Activated naive CD8-positive, alpha-beta T cell treated with anti-CD3 and anti-CD28 coated beads, Interleukin-2, amount 10 ng/mL, durations not matched to agents 7 days and 5 days (primary cell): ENCODE measurements around the gene TMA16. TPM values are rescaled to one million over a fixed set of nuclear protein-coding genes. Genes with fewer than 3 reads are reported as not detected.

ENCODE experiments used
- ATAC-seq: fragments of 150-1000 bp; cut with Tn5 transposase; one replicate; pipeline ENCODE4 v1.10.0; 2021; ENCODE audit warnings: low read depth, moderate library complexity
- POLR2A ChIA-PET: fragments of 350-600 bp; sonication (Branson Sonifier 250); formaldehyde crosslinking; loops from one replicate; lab custom pipeline; 2021; ENCODE audit warnings: antibody characterized with exemption; lab: Charles Lee
- DNase-seq: peaks from one replicate; pipeline ENCODE4 v3.0.0; 2021
- H3K27ac Mint-ChIP-seq: one replicate; pipeline ENCODE4 v1.8.0; 2022; ENCODE audit warnings: mild to moderate bottlenecking, mixed read lengths
- H3K27me3 Mint-ChIP-seq: one replicate; pipeline ENCODE4 v1.8.0; 2022; ENCODE audit warnings: mild to moderate bottlenecking, moderate library complexity, mixed read lengths
- H3K36me3 Mint-ChIP-seq: one replicate; pipeline ENCODE4 v1.8.0; 2021; ENCODE audit warnings: mild to moderate bottlenecking, mixed read lengths
- H3K4me1 Mint-ChIP-seq: one replicate; pipeline ENCODE4 v1.8.0; 2021; ENCODE audit warnings: mixed read lengths
- H3K4me3 Mint-ChIP-seq: one replicate; pipeline ENCODE4 v1.8.0; 2022; ENCODE audit warnings: mild to moderate bottlenecking, moderate library complexity, mixed read lengths
- H3K9me3 Mint-ChIP-seq: one replicate; pipeline ENCODE4 v1.8.0; 2021; ENCODE audit warnings: mixed read lengths
- total RNA-seq, 2 experiments: library from RNA; stranded (reverse); gene quantifications; one replicate each; pipeline ENCODE4 v1.2.3, GENCODE V29; 2021

Gene TMA16
- total RNA-seq, 2 experiments from 2014 or later = 27.3 to 29.5 TPM

DNA sequence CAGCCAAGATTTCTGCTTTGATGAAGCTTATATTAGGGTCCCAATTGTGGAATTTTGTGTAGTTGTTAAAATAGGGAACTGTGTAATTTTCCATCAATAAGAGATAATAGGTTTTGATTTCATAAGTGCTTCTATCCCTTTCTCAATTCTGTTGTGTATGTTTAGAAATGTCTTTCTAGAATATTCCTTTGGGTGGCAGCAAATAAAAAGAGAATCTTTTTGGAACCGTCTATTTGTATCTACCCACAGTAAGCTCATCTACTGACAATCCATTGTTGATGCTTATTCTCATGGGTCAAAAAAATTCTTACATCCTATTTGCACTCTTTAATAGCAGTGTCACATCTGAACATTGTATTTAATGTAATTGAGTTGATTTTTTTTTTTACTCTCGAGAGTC is 61.7 kb downstream of the TMA16 start:
- DNase-seq (no peak), ATAC-seq (no peak)
- Mint-ChIP-seq H3K27me3 (no peaks in the 10 kb centered on the region), H3K4me3 (no peak overlapping the region), H3K4me1 (peaks cover 16% of the 10 kb centered on the region), H3K36me3 (no peaks in the 10 kb centered on the region), H3K9me3 (no peaks in the 10 kb centered on the region), H3K27ac (no peak overlapping the region)
- POLR2A ChIA-PET = no interaction called here

DNA sequence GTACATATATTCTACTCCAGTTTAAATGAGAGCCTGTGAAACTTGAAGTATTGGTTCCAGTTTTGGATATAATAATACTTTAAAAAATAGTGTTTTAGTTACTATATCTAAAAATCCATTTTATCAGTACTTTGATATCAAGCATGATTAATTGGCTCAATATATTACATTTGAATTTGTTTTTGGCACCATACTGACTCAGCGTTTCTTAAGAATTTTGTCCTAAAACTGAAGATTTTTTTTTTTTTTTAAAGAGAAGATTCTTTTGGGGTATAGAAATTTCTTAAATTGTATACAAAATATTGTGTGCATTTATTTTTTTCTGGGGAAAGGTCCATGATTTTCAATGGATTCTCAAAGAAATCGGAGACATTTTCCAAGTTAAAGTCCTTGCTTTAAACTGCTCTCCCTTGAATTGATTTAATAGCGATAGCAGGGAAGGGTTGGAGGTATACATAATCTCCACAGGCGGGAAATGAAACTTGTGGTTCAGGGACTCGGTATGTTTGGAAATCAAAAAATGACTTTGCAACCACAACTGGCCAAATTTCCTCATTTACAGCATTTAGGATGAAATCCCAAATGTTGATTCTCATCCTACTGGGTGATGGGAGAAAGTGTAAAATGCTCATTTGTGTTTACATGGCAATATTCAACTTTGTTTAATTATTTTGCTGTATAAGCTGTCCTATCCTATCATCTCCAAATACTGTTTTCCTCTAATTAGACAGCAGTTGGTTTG is 62.3 kb downstream of the TMA16 start:
- no peaks in the 10 kb centered on the region for H3K27me3 Mint-ChIP-seq
- no peaks in the 10 kb centered on the region for H3K9me3 Mint-ChIP-seq
- POLR2A ChIA-PET = no interaction called here
- H3K4me3 Mint-ChIP-seq = no peak overlapping the region
- no peaks in the 10 kb centered on the region for H3K36me3 Mint-ChIP-seq
- H3K27ac Mint-ChIP-seq = no peak overlapping the region
- ATAC-seq = no peak
- peaks cover 16% of the 10 kb centered on the region for H3K4me1 Mint-ChIP-seq
- DNase-seq = no peak

DNA sequence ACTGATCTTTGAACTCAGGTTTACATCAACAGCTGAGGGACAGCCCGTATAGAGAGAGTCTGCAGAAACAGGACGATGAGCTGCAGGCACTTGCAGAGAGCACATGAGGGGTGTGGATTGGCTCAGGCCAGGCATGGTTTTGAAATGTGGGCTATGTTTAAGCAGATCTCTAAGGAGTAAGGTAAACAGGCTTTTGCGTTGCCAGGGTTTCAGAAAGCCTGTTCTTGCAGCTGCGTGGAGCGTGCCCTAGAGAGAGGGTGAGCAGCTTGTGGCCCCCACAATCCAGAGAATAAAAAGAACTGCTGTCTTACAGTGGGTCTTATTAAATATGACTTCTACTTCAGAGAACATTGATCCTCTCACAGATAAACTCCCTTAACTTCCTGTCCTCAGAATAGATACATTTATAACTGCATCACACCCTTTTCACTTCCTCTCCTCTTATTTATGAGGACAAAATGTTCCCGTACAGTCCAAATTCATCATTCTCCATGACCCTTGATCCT is 64.1 kb downstream of the TMA16 start:
- Mint-ChIP-seq H3K27ac (peak overlapping the region; percentile 49), H3K36me3 (no peaks in the 10 kb centered on the region), H3K4me3 (peak overlapping the region; percentile 12), H3K27me3 (no peaks in the 10 kb centered on the region), H3K4me1 (peaks cover 16% of the 10 kb centered on the region), H3K9me3 (no peaks in the 10 kb centered on the region)
- DNase-seq = no peak
- POLR2A ChIA-PET = interaction anchor here (0.9 kb wide), 1 partner anchor 64 kb away, joined by 3 read pairs; the partner anchor contains the start of gene TMA16
- ATAC-seq = peak; percentile 69

DNA sequence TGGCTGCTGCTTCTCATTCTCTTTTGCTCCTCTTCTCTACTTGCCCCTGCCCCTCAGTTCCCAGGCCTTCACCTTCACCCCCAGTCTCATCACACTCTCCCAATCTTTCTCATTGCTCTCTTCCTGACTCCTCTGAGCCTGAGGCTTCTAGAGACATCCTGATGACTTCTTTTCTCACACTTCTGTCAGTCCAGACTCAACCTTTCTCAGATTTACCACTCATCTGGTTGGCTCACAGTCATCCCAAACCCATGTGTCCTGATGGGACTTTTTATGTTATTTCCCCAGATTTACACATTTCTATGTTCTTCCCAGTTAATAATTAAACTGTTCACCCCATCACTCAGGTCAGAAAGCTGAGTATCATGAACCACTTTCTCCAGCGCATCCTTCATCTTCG is 68.0 kb downstream of the TMA16 start:
- Mint-ChIP-seq H3K27me3 (no peaks in the 10 kb centered on the region), H3K36me3 (no peaks in the 10 kb centered on the region), H3K4me3 (no peak overlapping the region), H3K9me3 (no peaks in the 10 kb centered on the region), H3K4me1 (peaks cover 14% of the 10 kb centered on the region), H3K27ac (no peak overlapping the region)
- ATAC-seq (no peak), DNase-seq (no peak)
- POLR2A ChIA-PET = no interaction called here

DNA sequence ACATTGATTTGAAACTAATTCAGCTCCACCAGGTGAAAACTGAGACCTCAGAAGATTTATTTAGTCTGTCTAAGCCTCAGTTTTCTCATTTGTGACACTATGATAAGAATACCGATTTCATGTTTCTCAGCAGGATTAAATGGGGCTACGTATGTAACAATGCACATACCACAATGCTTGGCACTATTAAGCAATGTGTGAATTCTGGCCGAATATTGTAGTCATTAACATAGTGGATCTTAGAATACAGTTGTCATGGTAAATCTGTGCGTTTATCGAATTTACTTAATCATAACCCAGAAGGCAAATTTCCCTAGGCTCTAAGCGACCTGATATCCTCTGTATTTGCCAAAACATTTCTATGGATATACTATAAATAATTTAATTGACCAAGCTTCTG is 69.1 kb downstream of the TMA16 start:
- ATAC-seq (no peak), DNase-seq (no peak)
- Mint-ChIP-seq H3K4me3 (no peak overlapping the region), H3K27ac (no peak overlapping the region), H3K36me3 (no peaks in the 10 kb centered on the region), H3K4me1 (peaks cover 6% of the 10 kb centered on the region), H3K9me3 (no peaks in the 10 kb centered on the region), H3K27me3 (no peaks in the 10 kb centered on the region)
- POLR2A ChIA-PET = no interaction called here

DNA sequence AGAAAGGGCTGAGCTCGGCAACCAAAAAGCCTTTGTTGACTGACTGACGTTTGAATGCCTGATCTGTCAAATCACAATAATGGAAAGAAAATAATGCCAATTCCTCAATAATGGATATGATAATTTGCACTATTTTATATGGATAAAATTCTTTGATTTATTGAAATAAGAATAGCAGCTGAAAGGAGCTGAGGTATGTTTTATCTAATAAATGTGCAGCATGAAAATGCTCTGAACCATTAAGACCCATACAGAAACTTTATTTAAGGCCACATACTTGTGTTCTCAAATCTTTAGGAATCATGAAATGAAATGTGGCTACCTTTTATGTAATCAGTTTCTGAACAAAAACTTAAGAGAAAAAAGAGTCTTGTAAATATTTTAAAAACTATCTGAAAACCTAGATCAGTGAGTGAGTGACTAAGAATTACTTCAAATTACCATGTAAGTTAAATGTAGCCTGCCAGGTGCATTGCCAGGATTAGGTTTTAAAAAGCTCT is 69.8 kb downstream of the TMA16 start:
- Mint-ChIP-seq H3K4me3 (no peak overlapping the region), H3K27me3 (no peaks in the 10 kb centered on the region), H3K4me1 (peaks cover under 1% of the 10 kb centered on the region), H3K27ac (no peak overlapping the region), H3K36me3 (no peaks in the 10 kb centered on the region), H3K9me3 (no peaks in the 10 kb centered on the region)
- ATAC-seq (no peak), DNase-seq (no peak)
- POLR2A ChIA-PET = no interaction called here

DNA sequence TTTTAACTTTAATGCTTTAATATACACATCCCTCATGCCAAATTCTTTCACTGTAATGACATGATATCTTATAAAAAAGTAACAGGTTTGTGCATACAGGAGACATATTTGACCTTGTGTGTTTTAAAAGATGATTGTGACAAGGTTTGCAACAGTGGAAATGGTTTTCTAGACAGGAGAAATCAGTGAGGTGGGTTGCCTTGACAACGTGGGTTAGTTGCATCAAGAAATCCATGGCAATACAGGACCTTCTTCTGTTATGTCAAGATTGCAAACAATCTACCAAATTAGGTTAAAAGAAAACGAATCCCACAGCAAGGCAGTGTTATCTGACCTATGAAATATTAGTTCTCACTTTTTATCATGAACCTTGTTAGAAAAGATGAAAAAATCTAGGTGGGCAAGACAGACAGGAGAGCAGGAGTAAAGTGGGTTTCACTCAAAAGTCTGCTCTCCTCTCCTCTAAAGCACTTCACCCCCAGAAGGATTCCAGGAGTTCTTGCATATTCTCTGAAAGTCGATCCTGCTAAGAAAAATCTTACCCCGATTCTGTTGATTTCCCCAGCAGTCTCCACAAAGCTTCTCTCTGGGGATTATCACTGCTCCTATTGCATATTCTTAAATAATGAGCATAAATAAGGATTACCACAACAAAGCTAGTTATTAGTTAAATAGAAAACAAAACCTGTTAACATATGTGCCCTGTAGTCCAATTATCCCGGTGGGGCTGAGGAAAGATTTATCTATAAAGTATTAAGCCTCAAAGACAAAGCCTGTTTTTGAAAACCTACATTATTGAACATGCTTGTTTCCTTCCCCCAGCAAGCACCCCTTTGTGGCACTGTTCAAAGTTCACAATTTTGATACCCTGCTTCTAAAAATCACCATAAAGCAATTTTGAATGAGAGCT is 71.0 kb downstream of the TMA16 start:
- ATAC-seq = no peak
- POLR2A ChIA-PET = no interaction called here
- no peak overlapping the region for H3K4me3 Mint-ChIP-seq
- no peaks in the 10 kb centered on the region for H3K27me3 Mint-ChIP-seq
- no peaks in the 10 kb centered on the region for H3K9me3 Mint-ChIP-seq
- H3K4me1 Mint-ChIP-seq = no peaks in the 10 kb centered on the region
- H3K27ac Mint-ChIP-seq = no peak overlapping the region
- H3K36me3 Mint-ChIP-seq = no peaks in the 10 kb centered on the region
- no peak for DNase-seq

DNA sequence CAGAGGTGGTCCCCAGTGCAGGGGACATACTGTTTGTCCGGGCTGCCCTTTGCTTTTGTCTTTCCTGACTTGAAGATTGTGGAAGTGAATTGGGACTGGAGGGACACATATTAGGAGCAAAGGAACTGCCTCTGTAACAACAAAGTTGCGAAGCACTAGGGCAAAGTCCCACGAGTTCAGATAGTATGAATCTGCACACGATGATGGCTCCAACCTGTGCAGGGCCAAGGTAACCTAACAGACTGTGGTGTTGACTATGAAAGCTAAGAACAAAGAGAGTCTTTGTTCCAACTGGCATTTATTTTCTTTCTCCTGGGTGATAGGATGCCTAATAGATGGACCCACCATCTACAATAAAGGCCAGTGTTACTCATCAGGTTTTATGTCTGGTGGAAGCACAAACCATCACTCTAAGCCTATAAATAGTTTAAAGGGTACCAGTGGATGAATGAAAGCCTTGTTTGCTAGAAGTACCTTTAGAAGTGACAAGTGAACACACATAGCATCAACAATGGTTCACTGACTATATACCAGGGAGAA is 71.8 kb downstream of the TMA16 start:
- no peak overlapping the region for H3K27ac Mint-ChIP-seq
- H3K9me3 Mint-ChIP-seq = no peaks in the 10 kb centered on the region

DNA sequence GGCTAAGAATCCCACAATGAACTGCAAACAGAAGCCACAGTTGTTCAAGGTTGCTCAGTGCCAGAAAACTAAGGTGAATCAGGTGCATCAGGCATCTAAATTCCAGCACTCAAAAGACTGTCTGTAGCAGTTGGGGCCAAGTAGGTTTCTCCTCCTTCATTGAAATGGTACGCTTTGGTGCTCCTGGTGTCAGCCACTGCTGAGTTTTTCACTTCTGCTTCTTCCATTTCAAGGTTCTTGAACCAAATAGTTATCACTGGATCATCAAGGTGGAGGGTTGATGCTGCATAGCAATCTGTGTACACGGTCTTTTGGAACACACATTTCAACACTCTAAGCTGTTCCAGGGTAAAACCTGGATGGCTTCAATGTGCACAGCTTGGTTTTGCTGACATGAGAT is 74.4 kb downstream of the TMA16 start:
- ATAC-seq (no peak), DNase-seq (no peak)
- no peak overlapping the region for H3K4me3 Mint-ChIP-seq
- H3K27me3 Mint-ChIP-seq = no peaks in the 10 kb centered on the region
- no peaks in the 10 kb centered on the region for H3K9me3 Mint-ChIP-seq
- H3K4me1 Mint-ChIP-seq = no peaks in the 10 kb centered on the region
- no peaks in the 10 kb centered on the region for H3K36me3 Mint-ChIP-seq
- POLR2A ChIA-PET = no interaction called here
- no peak overlapping the region for H3K27ac Mint-ChIP-seq

More for the DNA sequence above, 71.8 kb downstream of the TMA16 start:
- Mint-ChIP-seq H3K36me3 (no peaks in the 10 kb centered on the region), H3K4me3 (no peak overlapping the region), H3K27me3 (no peaks in the 10 kb centered on the region), H3K4me1 (no peaks in the 10 kb centered on the region)
- POLR2A ChIA-PET = no interaction called here
- no peak for DNase-seq
- no peak for ATAC-seq

Other genes starting within 250 kb of the TMA16 start
- gene NPY1R, start 162.1 kb upstream of the TMA16 start, total RNA-seq = not detected
- gene NPY5R, start 150.8 kb upstream of the TMA16 start, total RNA-seq = not detected
- not detected for gene TKTL2, start 20.9 kb upstream of the TMA16 start, total RNA-seq